Ovary (tissue), 9 donors: Measurements from ENCODE around the gene STK39. TPM values are rescaled to one million over a fixed set of nuclear protein-coding genes. Genes with fewer than 3 reads are reported as not detected.

Experiments
- DNase-seq, 5 donors: peaks; one replicate each; pipeline ENCODE4 v3.0.0-alpha.2; 2019 to 2020
- H3K27ac ChIP-seq, 2 donors: fragments of 200-600 bp; one replicate each; pipeline versions ENCODE4 v1.5.1 to v1.8.0; 2019 to 2022
- H3K27me3 ChIP-seq: fragments of 200-600 bp; one replicate; pipeline ENCODE4 v1.8.0; 2022
- H3K36me3 ChIP-seq: fragments of 200-600 bp; sonication (generic); one replicate; pipeline ENCODE4 v1.5.1; 2019
- H3K4me1 ChIP-seq: one replicate; pipeline ENCODE4 v1.8.1; 2013; ENCODE audit warnings: mild to moderate bottlenecking, moderate library complexity; ENCODE audit not compliant: insufficient read depth
- H3K4me3 ChIP-seq: fragments of 200-600 bp; sonication (generic); one replicate; pipeline ENCODE4 v1.5.1; 2017
- H3K9me3 ChIP-seq, 2 donors: fragments of 200-600 bp in 1 of 2; sonication (generic) in 1 of 2; one replicate each; pipeline versions ENCODE4 v1.5.1 to v1.8.1; 2013 to 2019; ENCODE audit warnings: mild to moderate bottlenecking in 1 of 2, moderate library complexity in 1 of 2
- CTCF ChIP-seq, 3 donors: fragments of 450-650 bp in 2 of 3; fragments of 200-600 bp in 1 of 3; IDR thresholded peaks; one replicate each; pipeline versions ENCODE4 v1.5.1 to v1.8.0; 2016 to 2022; ENCODE audit warnings: antibody characterized with exemption in 3 of 3, mild to moderate bottlenecking in 1 of 3
- EP300 ChIP-seq: sonication (generic); formaldehyde crosslinking; IDR thresholded peaks from one replicate; pipeline ENCODE4 v1.6.1; 2017; ENCODE audit warnings: antibody characterized with exemption
- POLR2A ChIP-seq: fragments of 450-650 bp; IDR thresholded peaks from one replicate; pipeline ENCODE4 v1.6.1; 2017; ENCODE audit warnings: antibody characterized with exemption, mild to moderate bottlenecking, moderate library complexity
- WGBS, 3 donors: extraction: QIAGEN DNeasy Blood & Tissue Kit in 1 of 3; methylation state at CpG; one replicate each; pipeline versions ENCODE4 v1.1.5 to v1.1.7; 2013 to 2017; 5-methylcytosine and 5-hydroxymethylcytosine counted together
- intact Hi-C, 4 donors: fragments of 100-400 bp; cut with DNase I; formaldehyde crosslinking; loops; one replicate each; pipeline versions ENCODE4 v1.11.0 to v1.15.1; 2022 to 2023
- polyA plus RNA-seq, 2 donors: library from polyadenylated mRNA; stranded (reverse); fragments of 200-250 nt in 1 of 2; fragments of 350-450 nt in 1 of 2; fragmentation: Illumina TruSeq in 1 of 2; extraction: RNeasy Lipid Tissue Mini Kit (QIAGEN cat#74804) in 1 of 2; gene quantifications; one replicate each; pipeline ENCODE4 v1.2.3, GENCODE V29; 2013 to 2014
- total RNA-seq, 7 donors: library from RNA; depleted of rRNA in 2 of 7; stranded (reverse); fragments of >200 nt in 2 of 7; fragmentation: NEBNext Ultra II Directional in 3 of 7; extraction: Animal tissue kit (Norgen Biotek cat#: 25700) in 3 of 7; gene quantifications; one replicate each; pipeline versions ENCODE4 v1.1.0 to v1.2.4, GENCODE V29; 2016 to 2023
- donor health status: DM: no; HTN: no; CAD: no; lungs with moderate emphysema.
- donor health status: DM: no; HTN: no; CAD: no.
- donor health status: Bipolar disorder and iron deficiency.
- donor health status: DM: yes; HTN: yes; CAD: no.
- donor health status: DM: no; HTN: no; CAD: no.
- donor health status: DM: yes; HTN: yes; CAD: no.

Gene STK39
- total and polyA plus RNA-seq, 9 donors, result 5.9 to 14.1 (median 10.6) TPM

- no peaks in the 10 kb centered on the region for H3K4me1 ChIP-seq
- WGBS, 3 donors, result 67 to 72% (median 67%) methylated on average over 5 of the region's 5 CpGs
- intact Hi-C loops, result no loop called here
- H3K9me3 ChIP-seq, result no peaks in the 10 kb centered on the region
- no peak overlapping the region for H3K27ac ChIP-seq
- TF ChIP-seq CTCF (IDR thresholded peaks at IDR 0.05) (no peak), EP300 (no peak), POLR2A (no peak)
- no peaks in the 10 kb centered on the region for H3K36me3 ChIP-seq
- H3K27me3 ChIP-seq, result no peaks in the 10 kb centered on the region
- no peak for DNase-seq
- no peak overlapping the region for H3K4me3 ChIP-seq
Measured at GRCh38 chr2:168201584-168202116, 45.7 kb downstream of the STK39 start.

DNA sequence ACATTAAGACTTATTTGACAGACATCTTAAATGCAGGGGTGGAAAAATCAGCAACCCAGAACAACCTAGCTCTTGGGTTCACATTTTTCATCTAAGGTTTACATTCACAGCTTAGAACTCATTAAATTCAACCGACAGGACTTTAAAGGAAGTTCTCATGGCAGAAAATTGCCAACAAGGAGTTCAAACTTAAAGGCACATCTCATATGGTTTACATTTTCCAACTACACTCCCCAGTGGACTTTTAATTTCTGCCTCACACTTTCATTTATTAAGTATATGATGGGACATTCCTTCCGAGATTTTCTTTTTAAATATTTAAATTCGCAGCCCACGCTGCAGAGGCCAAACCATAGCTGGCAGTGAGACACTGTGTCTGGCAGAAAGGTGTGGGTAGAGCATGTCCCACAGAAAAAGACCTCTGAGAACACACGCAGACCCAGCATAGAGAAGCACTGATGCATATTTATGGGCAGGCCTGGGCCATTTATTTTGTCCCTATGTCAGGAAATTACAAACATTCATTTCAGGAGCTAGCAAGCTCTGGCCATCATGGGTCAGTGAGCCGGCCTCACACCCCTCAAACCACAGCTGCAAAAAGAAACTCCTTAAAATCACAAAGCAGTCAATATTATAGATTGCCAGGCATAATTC lies 46.3 kb downstream of the STK39 start:
- intact Hi-C loops, result no loop called here
- H3K27me3 ChIP-seq, result no peaks in the 10 kb centered on the region

DNA sequence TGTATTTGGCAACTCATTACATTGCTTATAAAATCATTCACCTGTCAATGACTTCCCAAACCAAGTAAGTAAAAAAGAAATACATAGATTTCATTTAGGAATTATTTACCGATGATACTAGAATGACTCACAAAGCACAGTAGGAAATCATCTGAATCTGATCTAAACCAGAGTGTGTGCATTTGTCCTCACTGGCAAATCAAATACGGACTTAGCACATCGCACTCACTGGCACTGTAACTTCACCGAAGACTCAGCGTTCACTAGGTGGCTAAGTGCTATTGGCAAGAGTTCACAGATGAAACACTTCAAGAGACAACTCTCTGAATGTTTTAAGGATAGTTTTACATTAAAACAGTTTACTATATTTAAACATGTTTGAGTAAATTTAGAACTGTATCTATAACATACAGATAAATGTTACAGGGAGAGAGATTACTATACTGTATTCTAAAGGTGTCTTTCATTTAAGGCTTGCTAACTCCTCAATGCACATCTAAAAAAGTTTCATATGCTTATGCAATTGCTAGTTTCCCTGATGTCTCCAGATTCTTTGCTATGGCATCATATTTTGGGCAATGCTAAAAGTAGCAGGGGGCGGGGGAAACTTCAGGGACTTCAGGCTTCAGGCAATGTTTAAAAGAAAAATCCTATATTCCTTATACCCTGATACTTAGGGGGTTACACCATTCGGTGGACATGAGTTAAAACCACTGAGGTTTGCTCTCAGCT lies 48.8 kb downstream of the STK39 start:
- Histone ChIP-seq H3K9me3 (no peaks in the 10 kb centered on the region), H3K27me3 (no peaks in the 10 kb centered on the region), H3K4me1 (no peaks in the 10 kb centered on the region), H3K4me3 (no peak overlapping the region), H3K36me3 (no peaks in the 10 kb centered on the region), H3K27ac (no peak overlapping the region)
- WGBS, 3 donors, result 87 to 93% (median 92%) methylated on average over 7 of the region's 7 CpGs
- intact Hi-C loops, result no loop called here
- no peak for DNase-seq
- TF ChIP-seq CTCF (IDR thresholded peaks at IDR 0.05) (no peak), EP300 (no peak), POLR2A (no peak)

More for the DNA sequence above, 46.3 kb downstream of the STK39 start:
- Histone ChIP-seq H3K9me3 (no peaks in the 10 kb centered on the region), H3K27ac (no peak overlapping the region), H3K4me1 (no peaks in the 10 kb centered on the region), H3K36me3 (no peaks in the 10 kb centered on the region), H3K4me3 (no peak overlapping the region)
- 60 to 70% (median 68%) methylated on average over 6 of the region's 6 CpGs for WGBS, 3 donors
- TF ChIP-seq EP300 (no peak), CTCF (IDR thresholded peaks at IDR 0.05) (no peak), POLR2A (no peak)
- no peak for DNase-seq

- no peaks in the 10 kb centered on the region for H3K36me3 ChIP-seq
- no peak for DNase-seq
- 95 to 99% (median 97%) methylated on average over 4 of the region's 4 CpGs for WGBS, 3 donors
- TF ChIP-seq CTCF (IDR thresholded peaks at IDR 0.05) (no peak), EP300 (no peak), POLR2A (no peak)
- peaks cover 5% of the 10 kb centered on the region for H3K4me1 ChIP-seq
- H3K27ac ChIP-seq, result no peak overlapping the region
- no peak overlapping the region for H3K4me3 ChIP-seq
- intact Hi-C loops, result no loop called here
- H3K27me3 ChIP-seq, result no peaks in the 10 kb centered on the region
- H3K9me3 ChIP-seq, result no peaks in the 10 kb centered on the region
Measured at GRCh38 chr2:168196764-168197180, 50.6 kb downstream of the STK39 start.
